GM15510 (cell line): Measurements from ENCODE around the gene ACTA1.

Experiments used
- POLR2A ChIP-seq: IDR thresholded peaks from 3 replicates; pipeline ENCODE4 v1.6.1; 2011; ENCODE audit warnings: borderline replicate concordance; ENCODE audit not compliant: insufficient read length; ENCODE audit errors: extremely low read depth

ACTA1 gene

DNA sequence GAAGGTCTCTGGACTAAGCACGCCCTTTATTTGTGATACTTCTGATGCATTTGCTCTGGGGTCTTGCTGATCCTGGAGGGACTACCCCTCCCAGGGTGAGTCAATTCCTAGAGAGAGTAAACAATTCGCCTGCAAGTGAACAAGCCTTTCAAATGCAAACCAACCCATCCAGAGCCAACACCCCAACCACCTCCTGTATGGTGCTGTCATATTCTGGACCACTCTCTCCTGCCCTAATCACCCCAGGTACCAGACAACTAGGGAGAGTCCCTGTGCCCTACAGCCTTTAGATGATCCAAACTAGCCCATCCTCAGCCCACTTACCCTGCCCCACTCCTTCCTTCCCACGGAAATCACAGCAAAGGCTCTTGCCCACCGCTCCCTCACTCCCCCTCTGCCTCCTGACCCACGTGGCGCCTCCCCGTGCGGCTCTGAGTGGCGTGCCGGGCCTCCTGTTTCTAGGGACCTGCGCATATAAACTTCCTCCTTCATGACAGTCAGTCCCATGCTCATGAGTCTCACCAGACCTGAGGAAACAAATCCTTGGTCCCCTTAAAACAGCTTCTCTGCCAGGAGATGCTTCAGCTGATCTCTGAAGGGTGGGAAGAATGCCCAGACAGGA lies 37.2 kb downstream of the ACTA1 start:
- TF ChIP-seq POLR2A: no peak

DNA sequence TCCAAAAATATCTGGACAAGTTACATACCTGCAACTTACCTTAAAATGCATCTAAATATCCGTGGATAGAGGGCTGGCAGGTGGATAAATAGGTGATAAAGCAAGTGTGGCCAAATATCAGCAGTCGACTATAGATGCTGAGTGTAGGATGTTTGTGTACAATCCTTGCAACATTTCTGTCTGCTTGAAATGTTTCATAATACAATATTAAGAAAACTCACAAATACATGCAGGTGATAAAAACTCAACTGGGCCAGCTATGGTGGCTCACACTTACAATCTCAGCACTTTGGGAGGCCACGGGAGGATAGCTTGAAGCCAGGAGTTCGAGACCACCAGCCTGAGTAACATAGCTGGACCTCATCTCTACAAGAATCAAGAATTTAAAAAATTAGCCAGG lies 41.0 kb downstream of the ACTA1 start:
- no peak for TF ChIP-seq POLR2A

DNA sequence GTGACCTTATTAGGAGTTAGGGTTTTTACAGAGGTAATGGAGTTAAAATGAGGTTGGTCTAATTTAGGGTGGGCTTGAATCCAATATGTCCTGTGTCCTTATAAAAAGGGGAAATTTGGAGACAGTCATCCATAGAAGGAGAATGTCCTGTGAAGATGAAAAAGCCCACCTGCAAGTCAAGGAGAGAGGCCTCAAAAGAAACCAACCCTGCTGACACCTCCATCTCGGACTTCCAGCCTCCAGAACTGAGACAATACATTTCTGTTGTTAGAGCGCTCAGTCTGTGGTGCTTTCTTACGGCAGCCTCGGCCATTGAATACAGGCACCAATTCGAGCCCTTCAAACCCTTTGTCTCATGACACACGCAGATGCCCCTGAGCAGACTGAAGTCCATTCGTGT lies 43.8 kb downstream of the ACTA1 start:
- no peak for TF ChIP-seq POLR2A

DNA sequence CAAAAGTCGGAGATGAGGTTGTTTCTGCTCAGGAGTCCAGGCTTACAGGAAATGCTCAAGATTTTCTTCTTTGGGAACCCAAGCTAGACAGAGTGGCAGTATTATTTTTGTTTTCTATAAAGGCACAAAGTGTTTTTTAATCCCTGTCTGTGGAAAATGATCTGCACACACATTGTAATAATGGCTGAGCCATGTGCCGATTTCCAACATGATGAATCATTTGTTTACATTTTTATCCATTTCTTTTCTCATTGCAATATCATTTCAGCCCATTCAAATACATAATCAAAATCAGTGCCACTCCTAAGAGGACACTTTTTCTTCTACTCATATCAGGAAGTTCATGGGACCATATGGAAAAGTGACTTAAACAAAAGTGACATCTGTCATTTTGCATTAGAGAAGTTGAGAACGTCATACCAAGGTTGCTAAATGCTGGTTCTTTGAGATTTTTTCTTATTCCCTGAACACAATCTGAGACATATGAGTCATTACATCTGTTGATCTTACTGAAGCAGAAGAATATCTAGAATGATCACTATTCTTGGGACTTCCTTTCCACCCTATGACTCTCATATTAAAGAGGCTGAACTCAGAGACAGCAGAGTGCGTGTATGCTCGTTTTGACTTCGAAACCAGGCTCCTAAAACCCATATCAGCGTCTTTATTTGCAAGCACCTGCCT lies 44.9 kb downstream of the ACTA1 start:
- no peak for TF ChIP-seq POLR2A

DNA sequence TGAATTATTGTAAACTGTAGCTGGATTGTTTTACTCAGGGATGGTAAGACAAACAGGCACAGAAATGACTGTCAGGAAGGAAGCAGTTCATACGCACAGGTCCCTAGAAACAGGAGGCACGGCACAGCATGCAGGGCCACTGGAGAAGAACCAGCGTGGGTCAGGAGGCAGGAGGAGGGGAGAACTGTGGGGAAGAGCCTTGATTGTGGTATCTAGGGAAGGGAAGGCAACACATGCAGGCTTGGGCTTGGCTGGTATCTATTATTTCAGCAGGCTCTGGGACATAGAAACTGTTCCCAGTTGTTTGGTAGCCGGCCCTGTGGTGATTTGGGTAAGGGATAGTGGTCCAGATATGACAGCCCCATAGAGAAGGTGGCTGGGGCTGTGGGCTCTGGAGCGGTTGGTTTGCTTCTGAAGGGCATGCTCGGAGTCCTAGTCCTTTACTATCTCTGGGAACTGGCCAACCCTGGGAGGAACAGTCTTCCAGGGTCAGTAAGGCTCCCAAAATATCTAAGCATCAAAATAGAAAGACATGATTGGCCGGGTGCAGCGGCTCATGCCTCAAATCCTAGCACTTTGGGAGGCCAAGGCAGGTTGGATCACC lies 47.9 kb downstream of the ACTA1 start:
- TF ChIP-seq POLR2A: no peak

DNA sequence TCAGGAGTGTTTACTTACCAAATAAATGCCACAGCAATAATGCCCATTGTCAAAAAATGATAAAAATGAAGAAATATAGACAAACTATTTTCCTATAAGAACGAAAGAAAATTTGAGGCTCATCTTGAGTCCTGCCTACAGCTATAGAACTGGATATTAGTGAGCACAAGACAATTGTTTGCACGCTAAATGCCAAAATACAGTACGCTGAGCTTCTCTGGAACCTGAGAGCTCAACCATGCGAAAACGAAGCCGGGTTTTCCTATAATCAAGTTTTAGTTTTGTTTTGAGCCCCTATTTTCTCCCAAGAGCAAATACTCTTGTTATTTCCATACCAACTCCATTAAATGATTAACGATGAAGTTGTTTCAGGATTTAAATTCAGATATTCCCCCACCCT lies 49.1 kb downstream of the ACTA1 start:
- TF ChIP-seq POLR2A: no peak

DNA sequence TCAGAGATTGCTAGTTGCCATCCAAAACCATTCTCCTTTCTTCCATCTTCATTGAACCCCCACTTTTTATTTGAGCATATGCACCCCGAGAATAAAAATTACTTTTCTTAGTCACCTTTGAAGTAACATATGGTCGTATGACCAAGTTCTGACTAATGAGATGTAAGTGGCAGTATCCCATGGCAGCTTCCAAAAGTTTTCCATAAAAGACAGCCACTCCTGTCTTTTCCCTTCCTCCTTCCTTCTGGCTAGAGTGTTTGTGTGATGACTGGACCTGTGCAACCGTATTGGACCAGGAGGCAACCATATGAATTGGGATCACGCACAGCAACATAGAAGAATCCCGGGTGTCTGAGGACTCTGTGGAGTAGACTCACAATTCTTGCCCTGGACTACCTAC lies 49.9 kb downstream of the ACTA1 start:
- TF ChIP-seq POLR2A: no peak

DNA sequence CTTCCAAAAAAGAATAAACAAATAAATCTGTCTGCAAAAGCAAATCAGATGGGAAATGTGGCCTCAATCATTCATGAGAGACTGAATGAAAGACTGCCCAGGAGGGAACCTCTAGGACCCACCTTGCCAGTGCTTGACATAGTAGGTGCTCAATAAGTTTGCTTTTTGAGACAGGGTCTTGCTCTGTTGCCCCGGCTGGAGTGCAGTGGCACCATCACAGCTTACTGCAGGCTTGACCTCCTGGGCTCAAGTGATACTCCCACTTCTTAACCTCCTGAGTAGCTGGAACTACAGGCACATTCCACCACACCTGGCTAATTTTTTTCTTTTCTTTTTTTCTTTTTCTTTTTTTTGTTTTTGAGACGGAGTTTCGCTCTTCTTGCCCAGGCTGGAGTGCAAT lies 50.7 kb downstream of the ACTA1 start:
- no peak for TF ChIP-seq POLR2A
